Stimulated activated CD8-positive, alpha-beta memory T cell treated with anti-CD3 and anti-CD28 coated beads, Interleukin-12 subunit alpha, Interleukin-12 subunit beta, amount 100 ng/mL, for 1 hour (primary cell): ENCODE measurements around the gene TRMO.

Experiments
- DNase-seq: peaks from one replicate; pipeline ENCODE4 v3.0.0-alpha.2; 2020; ENCODE audit warnings: low read depth

TRMO gene

DNA sequence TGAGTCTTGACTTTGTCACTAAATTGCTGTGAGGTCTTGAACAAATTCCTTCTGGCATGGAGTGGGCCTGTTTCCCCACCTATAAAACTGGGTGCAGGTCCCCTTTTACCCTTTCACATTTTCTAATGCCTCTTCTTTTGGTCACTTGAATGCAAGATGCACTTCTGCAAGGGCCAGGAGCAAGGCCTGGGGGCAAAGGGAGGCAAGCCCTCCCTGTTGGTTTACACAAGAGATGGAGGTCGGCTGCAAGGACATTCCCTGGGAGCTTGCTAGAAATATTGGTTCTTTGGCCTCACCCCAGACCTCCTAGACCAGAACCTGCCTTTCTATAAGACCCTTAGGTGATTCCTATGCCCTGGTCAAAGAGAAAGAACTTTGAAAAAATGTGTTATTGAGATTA, 63.5 kb downstream of the TRMO start:
- DNase-seq = no peak

- no peak for DNase-seq
Observed at GRCh38 chr9:97858393-97858713, 63.9 kb downstream of the TRMO start.

GRCh38 chr9:97857606-97858392, 64.5 kb downstream of the TRMO start:
- no peak for DNase-seq

DNA sequence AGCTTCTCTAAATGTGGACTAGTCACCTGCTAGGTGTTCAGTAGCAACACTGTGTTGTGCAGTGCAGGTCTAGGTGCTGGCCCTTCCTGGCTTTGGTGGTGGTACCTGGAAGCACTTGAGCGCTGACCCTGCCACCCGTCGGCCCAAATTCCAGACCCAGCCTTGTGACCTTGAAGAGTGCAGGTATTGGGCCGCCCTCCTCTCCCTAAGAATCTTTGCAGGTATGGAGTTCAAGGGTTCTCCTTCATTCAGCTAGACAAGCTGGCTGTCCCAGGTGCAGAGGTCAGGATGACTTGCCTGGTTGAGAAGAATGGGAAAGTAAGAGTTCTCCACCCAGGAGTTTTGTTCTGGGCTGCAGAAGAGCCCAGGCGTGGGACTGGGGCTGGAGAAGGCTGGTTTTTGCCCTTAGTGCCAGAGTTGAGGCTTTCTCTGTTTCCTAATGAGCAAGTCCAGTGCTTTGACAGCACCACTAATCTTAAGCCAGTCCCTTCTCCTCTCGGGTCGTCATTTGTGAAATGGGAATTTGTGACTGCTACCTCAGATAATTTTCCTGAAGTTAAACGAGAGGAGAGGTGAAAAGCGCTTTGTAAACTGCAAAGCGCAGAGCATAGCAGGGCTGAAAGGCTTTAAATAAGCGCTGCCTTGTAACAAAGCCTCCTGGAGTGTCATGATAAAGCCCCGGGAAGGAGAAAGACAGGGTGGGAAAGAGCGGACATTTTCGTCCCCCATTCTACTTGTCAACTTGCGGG, 65.3 kb downstream of the TRMO start:
- DNase-seq = no peak

DNA sequence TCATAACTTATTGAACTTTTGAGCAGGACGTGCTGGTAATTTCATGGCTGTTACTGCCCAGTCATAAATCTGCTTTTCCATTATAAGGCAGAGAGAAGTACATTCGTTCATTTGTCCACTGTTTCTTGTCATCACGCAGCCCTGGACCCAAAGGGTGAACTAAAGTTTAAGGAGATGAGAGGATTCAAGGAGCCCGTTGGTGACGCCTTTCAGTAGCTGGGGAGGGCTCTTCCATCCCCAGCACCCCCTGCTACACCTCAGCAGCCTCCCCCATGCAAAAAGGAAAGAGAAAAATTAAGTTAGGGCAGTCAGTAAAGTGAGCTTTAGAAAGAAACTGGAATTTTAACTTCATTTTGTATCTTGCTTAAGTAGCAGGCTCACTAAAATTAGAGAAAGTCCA, 66.4 kb downstream of the TRMO start:
- no peak for DNase-seq

GRCh38 chr9:97855486-97855875, 66.8 kb downstream of the TRMO start:
- no peak for DNase-seq

DNA sequence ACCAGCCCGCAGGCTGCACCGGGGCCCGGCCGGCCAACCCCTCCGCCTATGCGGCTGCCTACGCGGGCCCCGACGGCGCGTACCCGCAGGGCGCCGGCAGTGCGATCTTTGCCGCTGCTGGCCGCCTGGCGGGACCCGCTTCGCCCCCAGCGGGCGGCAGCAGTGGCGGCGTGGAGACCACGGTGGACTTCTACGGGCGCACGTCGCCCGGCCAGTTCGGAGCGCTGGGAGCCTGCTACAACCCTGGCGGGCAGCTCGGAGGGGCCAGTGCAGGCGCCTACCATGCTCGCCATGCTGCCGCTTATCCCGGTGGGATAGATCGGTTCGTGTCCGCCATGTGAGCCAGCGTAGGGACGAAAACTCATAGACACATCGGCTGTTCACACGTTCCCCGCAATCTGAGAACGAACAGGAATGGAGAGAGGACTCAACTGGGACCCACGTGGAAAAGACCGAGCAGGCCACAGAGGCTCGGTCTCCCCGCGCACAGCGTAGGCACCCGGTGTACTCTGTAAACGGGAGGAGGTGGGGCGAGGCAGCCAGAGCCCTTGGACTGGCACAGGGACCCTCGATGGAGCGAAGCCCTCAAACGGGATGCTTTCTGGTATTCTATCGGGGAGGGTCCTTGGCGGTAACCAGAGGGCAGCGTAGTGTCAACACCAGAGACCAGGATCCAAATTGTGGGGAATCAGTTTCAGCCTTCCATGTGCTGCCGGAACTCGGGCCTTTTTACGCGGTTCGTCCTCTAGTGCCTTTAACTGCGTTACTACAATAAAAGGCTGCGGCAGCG, 67.4 kb downstream of the TRMO start:
- no peak for DNase-seq
